PFSK-1 (cell line): Measurements from ENCODE around the gene SMYD4.

Experiments
- FOXP2 ChIP-seq: optimal IDR thresholded peaks from 2 replicates; pipeline ENCODE3; 2011; ENCODE audit warnings: borderline replicate concordance, control low read depth, inconsistent platforms; ENCODE audit not compliant: insufficient read depth; ENCODE audit errors: extremely low read length, extremely low read depth
- POLR2AphosphoS5 ChIP-seq: IDR thresholded peaks from 2 replicates; pipeline ENCODE4 v1.6.1; 2012; ENCODE audit warnings: low read depth, mild to moderate bottlenecking, control low read depth, low read length, moderate library complexity
- SIN3A ChIP-seq: IDR thresholded peaks from 2 replicates; pipeline ENCODE4 v1.6.1; 2012; ENCODE audit warnings: mild to moderate bottlenecking, low read length, moderate library complexity, borderline replicate concordance; ENCODE audit not compliant: insufficient read depth
- TAF1 ChIP-seq: IDR thresholded peaks from 2 replicates; pipeline ENCODE4 v1.6.1; 2012; ENCODE audit warnings: low read length, control low read depth, borderline replicate concordance; ENCODE audit not compliant: insufficient read depth
- TF ChIP-seq, protein P1 (sequence below), 2 experiments: IDR thresholded peaks; 2 replicates each; pipeline versions ENCODE4 v1.6.1 to v1.8.0; 2011 to 2012; ENCODE audit warnings: low read depth in 2 of 2, low read length in 2 of 2, control low read depth in 1 of 2, inconsistent platforms in 1 of 2, mild to moderate bottlenecking in 1 of 2, moderate library complexity in 1 of 2; ENCODE audit not compliant: insufficient read depth in 1 of 2

Gene SMYD4

DNA sequence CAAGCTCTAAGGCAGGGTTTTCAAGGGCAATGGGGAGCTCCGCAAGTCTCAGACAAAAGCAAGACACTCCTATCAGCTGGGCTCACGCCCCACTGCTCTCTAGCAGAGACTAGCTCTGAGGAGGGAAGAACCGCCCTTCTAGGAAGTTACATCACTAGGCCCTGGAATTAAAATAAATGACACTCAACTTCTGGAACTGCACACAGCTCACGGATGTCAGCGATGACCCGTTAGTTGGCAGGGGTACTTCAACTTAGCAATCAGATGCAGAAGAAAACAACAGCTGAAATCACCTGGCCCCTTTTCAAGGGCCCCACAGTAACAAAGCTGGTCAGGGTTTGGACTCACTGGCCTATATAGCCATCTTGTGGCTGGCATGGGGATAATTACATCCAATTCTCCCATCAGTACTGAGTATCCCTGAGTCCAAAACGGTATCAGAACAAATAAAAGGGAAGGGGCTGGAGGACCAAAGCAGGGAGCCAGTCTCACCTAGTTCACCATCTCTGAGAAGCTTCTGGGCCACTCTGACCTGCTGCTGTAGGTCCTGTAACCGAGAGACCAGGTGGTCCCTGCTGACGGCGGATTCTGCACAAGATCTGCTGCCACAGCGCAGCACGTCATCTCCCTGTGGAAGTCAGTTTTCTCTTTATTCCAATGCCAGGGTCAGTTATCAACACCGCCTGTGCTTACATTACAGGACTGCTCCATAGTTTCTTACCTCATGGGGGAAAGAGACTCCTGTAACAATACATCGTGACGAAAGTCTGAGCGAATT is 45.7 kb downstream of the SMYD4 start:
- TF ChIP-seq SIN3A (no peak), FOXP2 (no peak), TAF1 (no peak), POLR2AphosphoS5 (no peak)
- TF ChIP-seq, protein P1, sequence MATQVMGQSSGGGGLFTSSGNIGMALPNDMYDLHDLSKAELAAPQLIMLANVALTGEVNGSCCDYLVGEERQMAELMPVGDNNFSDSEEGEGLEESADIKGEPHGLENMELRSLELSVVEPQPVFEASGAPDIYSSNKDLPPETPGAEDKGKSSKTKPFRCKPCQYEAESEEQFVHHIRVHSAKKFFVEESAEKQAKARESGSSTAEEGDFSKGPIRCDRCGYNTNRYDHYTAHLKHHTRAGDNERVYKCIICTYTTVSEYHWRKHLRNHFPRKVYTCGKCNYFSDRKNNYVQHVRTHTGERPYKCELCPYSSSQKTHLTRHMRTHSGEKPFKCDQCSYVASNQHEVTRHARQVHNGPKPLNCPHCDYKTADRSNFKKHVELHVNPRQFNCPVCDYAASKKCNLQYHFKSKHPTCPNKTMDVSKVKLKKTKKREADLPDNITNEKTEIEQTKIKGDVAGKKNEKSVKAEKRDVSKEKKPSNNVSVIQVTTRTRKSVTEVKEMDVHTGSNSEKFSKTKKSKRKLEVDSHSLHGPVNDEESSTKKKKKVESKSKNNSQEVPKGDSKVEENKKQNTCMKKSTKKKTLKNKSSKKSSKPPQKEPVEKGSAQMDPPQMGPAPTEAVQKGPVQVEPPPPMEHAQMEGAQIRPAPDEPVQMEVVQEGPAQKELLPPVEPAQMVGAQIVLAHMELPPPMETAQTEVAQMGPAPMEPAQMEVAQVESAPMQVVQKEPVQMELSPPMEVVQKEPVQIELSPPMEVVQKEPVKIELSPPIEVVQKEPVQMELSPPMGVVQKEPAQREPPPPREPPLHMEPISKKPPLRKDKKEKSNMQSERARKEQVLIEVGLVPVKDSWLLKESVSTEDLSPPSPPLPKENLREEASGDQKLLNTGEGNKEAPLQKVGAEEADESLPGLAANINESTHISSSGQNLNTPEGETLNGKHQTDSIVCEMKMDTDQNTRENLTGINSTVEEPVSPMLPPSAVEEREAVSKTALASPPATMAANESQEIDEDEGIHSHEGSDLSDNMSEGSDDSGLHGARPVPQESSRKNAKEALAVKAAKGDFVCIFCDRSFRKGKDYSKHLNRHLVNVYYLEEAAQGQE (IDR thresholded peaks at IDR 0.05; ENCODE audit: insufficient read depth in 1 of 2, low read depth in 2 of 2, low read length in 2 of 2), result no peak

DNA sequence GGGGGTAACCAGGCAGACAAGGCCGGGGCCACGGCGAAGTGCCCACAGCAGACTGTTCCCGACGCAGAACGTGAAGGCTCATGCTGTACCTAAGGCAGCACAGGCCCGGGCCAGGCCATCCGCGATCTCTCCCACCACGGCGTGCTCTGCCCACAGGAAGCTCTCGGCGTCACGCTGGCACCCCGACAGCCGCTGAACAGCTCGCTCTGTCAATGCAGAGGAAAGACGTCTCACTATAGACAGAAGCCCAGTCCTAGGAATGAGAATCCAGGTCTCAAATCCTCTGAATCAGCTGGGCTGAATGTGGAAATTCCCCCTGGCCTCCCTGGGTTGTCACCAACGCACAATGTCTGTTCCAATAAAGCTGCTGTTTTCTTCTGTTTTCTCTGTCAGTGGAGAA is 46.4 kb downstream of the SMYD4 start:
- TF ChIP-seq SIN3A (no peak), FOXP2 (no peak), POLR2AphosphoS5 (no peak), TAF1 (no peak)
- TF ChIP-seq, protein P1 (IDR thresholded peaks at IDR 0.05; ENCODE audit: insufficient read depth in 1 of 2, low read depth in 2 of 2, low read length in 2 of 2), result no peak

DNA sequence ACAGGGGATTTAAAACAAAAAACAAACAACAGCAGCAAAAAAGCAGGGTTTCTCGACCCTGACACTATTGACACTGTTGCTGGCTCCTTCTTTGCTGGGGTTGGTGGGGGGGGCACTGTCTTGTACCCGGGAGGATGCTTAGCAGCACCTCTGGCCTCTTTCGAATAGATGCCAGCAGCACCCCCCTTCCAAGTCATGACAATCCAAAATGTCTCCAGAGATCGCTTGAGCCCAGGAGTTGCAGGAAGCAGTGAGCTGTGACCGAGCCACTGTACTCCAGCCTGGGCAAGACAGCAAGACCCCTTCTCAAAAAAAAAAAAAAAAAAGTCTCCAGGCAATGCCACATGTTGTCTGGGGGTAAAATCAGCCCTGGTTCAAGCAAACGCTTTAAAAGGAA is 47.5 kb downstream of the SMYD4 start:
- TF ChIP-seq SIN3A, result no peak
- TF ChIP-seq, protein P1 (IDR thresholded peaks at IDR 0.05; ENCODE audit: insufficient read depth in 1 of 2, low read depth in 2 of 2, low read length in 2 of 2), result no peak
- no peak for TF ChIP-seq POLR2AphosphoS5
- no peak for TF ChIP-seq TAF1
- TF ChIP-seq FOXP2, result no peak

DNA sequence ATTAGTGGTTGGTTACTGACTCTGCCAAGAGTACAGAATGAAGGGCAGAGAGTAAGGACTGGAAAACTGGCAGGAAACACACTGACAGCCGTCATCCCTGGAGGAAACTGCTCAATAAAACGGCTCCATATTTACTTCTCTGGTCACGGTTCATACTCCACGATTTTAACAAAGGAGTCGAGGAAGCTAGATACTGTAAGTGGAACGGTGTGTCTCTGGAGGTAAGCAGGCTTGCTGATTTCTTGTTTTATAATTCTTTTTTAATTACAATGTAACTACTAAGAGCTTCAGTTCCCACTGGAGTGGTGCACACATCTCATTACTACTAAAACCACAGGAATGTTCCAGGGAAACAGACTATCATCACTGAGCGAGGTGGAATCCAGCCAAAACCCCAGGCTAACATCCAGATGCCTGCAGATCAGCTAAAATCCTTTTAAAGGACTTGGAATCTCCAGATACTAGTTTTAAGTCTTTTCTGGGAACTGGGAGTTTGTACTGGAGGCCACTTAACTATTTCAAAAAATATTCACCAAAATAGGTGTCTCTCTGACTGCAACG is 50.1 kb downstream of the SMYD4 start:
- TF ChIP-seq SIN3A, result no peak
- TF ChIP-seq TAF1, result no peak
- TF ChIP-seq POLR2AphosphoS5, result no peak
- TF ChIP-seq, protein P1 (IDR thresholded peaks at IDR 0.05; ENCODE audit: insufficient read depth in 1 of 2, low read depth in 2 of 2, low read length in 2 of 2), result no peak
- TF ChIP-seq FOXP2, result no peak
